GM23248 (cell line): ENCODE measurements around the gene ZNF165.

Source experiments
- EZH2 ChIP-seq: fragments of 200-600 bp; sonication (generic); IDR thresholded peaks from 2 replicates; pipeline ENCODE4 v1.6.1; 2018; ENCODE audit warnings: antibody characterized with exemption, mild to moderate bottlenecking; ENCODE audit not compliant: insufficient read depth, poor library complexity, severe bottlenecking
- EZH2phosphoT487 ChIP-seq: fragments of 200-600 bp; sonication (generic); IDR thresholded peaks from 2 replicates; pipeline ENCODE4 v1.6.1; 2018; ENCODE audit warnings: antibody characterized with exemption, moderate library complexity, mild to moderate bottlenecking, low read depth; ENCODE audit not compliant: insufficient read depth

DNA sequence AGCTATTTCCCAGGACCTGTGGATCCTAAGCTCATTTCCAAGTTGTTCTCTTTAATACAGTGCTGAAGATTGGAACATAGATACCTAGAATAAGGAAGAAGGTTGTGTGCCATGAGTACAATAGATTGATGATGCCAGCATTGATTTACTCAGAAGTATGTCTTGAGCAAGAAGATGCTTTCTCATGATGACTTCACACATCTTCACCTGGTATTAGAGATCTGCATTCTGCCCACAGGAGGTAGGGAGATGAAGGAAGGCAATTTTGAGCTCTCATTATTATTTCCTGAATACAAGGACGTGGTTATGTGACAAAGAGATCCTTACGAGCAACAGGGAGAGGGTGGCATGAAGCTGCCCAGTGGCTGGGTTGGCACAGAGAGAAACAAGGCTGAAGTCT lies 20.0 kb upstream of the ZNF165 start:
- TF ChIP-seq EZH2phosphoT487 (no peak), EZH2 (no peak)
